ENCODE measurements around the gene NMNAT1.
A peak's percentile ranks its signal among the peaks of the same experiment; 100 is the strongest.
"Not testable (repeated sequence)": the region's sequence is repeated elsewhere in the genome, so short reads cannot be mapped to it uniquely, and the experiment has no call there.

Gene NMNAT1

GRCh38 chr1:10019561-10019960 lies 76.3 kb downstream of the NMNAT1 start:
- no peak for DNase-seq (ENCODE audit: low read depth in 2 of 2)

GRCh38 chr1:10020086-10020485 lies 76.8 kb downstream of the NMNAT1 start:
- no peak for DNase-seq (ENCODE audit: low read depth in 2 of 2)

- DNase-seq (ENCODE audit: low read depth in 2 of 2): not testable (repeated sequence)
Observed at GRCh38 chr1:10020678-10021077, 77.4 kb downstream of the NMNAT1 start.

DNA sequence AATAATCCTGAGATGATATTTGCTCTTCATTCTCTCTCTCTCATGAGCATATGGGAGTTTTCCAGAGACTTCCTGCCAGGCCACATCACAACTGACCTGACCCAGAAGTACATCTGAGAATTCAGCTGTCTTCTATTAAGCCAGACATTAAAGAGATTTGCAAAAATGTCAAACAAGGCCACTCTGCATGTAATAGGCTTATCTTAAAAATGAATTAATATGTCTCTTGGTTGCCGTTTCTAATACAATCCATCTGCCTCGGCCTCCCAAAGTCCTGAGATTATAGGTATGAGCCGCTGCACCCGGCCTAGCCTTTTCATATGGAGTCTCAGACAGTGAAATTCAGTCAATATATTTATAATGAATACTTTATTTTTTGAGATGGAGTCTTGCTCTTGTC lies 78.7 kb downstream of the NMNAT1 start:
- not testable (repeated sequence) for DNase-seq (ENCODE audit: low read depth in 2 of 2)

- DNase-seq (ENCODE audit: low read depth in 2 of 2): no peak
Observed at GRCh38 chr1:10022656-10023055, 79.4 kb downstream of the NMNAT1 start.

- no peak for DNase-seq (ENCODE audit: low read depth in 2 of 2)
Observed at GRCh38 chr1:10025354-10025753, 82.1 kb downstream of the NMNAT1 start.

GRCh38 chr1:10027027-10027426 lies 83.8 kb downstream of the NMNAT1 start:
- DNase-seq (ENCODE audit: low read depth in 2 of 2): no peak

DNA sequence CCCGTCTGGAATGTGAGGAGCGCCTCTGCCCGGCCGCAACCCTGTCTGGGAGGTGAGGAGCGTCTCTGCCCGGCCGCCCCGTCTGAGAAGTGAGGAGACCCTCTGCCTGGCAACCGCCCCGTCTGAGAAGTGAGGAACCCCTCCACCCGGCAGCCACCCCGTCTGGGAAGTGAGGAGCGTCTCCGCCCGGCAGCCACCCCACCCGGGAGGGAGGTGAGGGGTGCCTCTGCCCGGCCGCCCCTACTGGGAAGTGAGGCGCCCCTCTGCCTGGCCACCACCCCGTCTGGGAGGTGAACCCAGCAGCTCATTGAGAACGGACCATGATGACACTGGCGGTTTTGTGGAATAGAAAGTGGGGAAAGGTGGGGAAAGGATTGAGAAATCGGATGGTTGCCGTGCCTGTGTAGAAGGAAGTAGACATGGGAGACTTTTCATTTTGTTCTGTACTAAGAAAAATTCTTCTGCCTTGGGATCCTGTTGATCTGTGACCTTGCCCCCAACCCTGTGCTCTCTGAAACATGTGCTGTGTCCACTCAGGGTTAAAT lies 85.8 kb downstream of the NMNAT1 start:
- not testable (repeated sequence) for DNase-seq (ENCODE audit: low read depth in 2 of 2)

DNA sequence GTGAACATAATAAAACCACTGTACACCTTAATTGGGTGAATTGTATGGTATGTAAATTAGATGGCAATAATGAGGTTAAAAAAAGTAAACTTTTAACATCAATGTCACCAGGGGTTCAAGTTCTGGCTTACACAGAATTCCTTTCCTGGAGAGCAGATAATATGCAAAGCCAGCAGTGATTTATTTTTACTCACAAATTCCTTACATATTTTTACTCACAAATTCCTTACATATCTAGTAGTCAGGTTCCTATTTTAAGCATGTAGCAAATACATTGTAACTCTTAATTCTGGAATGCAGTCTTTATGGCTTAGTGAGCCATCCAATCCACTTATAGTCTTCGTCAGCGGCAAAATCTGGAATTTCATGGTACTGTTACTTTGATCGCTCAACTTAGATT lies 88.2 kb downstream of the NMNAT1 start:
- DNase-seq (ENCODE audit: low read depth in 2 of 2): no peak

DNA sequence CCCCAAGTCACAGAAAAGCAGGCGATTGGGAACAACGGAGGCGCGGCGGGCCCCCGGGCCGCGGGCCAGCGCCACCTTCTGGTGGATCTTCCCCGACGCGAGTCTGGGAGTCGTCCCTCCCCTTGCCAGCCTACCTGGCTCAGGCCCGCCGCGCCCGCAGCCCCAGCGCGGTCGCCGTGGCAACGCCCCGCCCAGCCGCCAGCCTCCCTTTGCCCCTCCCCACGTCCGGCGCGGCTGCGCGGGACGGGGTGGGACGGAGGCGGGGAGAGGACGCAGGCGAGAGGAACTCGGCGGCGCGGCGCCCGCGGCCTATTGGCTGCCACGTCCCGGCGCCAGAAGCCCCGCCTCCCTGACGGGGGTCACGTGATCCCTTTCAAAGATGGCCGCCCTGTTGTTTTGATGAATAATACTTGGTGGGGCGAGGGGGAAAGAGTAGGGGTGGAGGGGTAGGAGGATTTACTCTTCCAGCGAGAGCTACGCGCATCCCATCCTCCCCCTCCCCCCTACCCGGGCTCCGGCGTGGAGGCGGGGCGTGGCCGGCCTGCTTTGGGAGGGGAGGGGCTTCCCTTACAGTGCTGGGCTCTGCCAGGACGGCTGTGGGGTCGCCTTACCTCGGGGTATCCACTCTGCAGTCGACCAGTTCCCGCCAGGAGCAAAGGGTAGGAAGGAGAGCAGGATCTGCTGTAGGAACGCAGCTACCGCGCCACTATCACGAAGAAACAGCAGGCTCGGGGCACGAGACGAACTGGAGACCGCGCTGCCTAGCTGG lies 89.5 kb downstream of the NMNAT1 start, which contains the start of gene UBE4B:
UBE4B (plus strand) TSS at position 369 of the 769 bp plus-strand sequence. CDS start 713 bp downstream, outside the sequence.
- DNase-seq (ENCODE audit: low read depth in 2 of 2): peak; percentile 96 to 98

GRCh38 chr1:10033359-10033845 lies 90.1 kb downstream of the NMNAT1 start:
- peak in 1 of 2 donors; percentile 2 for DNase-seq (ENCODE audit: low read depth in 2 of 2)

All from stimulated activated CD4-positive, alpha-beta T cell treated with anti-CD3 and anti-CD28 coated beads, Interleukin-1b, Interleukin-23, amount 100 ng/mL, for 1 hour (primary cell).